GM18867 (cell line): ENCODE measurements around the gene TBC1D14.
"Not testable (repeated sequence)": the region's sequence is repeated elsewhere in the genome, so short reads cannot be mapped to it uniquely, and the experiment has no call there.

ENCODE experiments used
- ATAC-seq: cut with Tn5 transposase; IDR thresholded peaks from one replicate; pipeline ENCODE4 v1.9.1; 2021; ENCODE audit warnings: mild to moderate bottlenecking, moderate library complexity; ENCODE audit not compliant: unreplicated experiment

Gene TBC1D14

DNA sequence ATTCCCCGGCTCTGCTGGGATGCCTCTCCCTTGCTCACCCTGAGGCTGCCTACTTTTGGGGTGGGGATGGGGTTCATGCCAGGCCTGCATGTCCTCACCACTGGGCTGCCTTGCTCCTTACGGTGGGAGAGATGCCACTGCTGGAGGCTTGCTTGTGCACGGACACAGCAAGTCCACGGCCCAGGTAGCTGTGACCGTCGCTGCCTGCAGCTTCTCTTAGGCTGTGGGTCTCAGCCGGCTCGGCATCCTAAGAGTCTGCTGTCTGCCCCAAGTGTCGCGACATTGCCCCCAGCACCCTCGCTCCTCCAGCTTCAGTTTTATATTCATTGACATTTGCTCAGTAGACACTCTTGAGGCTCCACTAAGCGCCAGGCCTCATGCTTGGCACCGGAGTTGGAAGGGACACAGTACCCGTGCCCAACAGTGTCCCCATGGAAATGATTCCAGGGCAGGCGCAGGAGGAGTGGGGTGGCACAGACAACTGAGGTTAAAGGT is 58.3 kb downstream of the TBC1D14 start:
- no peak for ATAC-seq

DNA sequence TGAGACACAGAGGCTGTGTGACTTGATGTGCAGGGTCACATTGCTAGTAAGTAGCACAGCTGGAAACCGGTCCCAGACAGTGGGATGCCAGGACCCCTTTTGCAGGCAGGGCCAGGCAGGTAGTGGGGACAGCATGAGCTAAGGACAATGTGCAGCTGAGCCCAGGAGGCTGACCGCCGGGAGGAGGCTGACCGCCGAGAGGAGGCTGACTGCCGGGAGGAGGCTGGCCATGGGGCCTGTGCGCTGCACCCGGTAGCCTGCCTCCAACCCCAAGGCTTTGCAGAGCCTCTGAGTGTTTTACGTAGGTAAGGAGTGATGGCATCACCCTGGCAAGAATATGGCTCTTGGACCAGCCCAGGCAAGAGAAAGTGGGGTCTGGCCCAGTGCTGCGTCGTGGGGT is 58.9 kb downstream of the TBC1D14 start:
- no peak for ATAC-seq

DNA sequence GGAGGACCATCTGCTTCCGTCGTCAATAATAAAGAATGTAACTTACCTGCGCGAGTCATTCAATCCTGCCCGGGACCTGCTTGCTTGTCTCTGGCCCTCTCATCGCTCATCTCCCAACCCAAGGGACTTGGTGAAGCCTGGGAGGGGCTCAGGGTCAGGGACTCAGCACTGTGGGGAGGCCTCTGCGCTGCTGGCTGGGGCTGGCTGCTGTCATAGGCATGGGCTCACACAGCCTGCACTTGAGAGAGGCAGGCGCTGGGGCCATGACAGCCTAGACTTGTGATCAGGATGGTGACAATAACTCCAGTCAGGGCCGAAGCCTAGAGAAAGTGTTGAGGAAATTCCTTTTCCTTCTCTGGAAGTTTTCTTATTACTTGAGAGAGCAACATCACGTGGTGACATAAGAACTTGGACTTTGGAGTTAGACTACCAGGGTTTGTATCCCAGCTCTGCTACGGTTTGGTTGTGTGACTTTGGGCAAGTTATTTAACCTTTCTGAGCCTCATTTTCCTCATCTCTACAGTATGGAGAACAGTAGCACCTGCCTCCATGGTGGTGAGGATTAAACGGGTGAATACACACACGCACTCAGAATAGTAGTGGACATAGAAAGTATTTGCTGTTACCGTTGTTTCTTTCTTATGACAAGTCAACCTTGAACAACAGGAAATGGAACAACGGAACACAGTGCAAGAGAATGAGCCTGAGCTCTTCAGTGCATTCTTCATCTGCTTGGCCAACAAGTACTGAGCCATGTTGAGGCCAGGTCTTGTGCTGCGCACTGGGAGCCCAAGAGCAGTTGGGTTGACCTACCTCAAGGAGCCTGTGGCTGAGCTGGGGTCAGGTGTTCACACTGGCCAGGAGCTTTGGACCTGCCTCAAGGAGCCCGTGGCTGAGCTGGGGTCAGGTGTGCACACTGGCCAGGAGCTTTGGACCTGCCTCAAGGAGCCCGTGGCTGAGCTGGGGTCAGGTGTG is 60.5 kb downstream of the TBC1D14 start:
- ATAC-seq = no peak

GRCh38 chr4:6971536-6972374 is 62.1 kb downstream of the TBC1D14 start:
- ATAC-seq = no peak

- ATAC-seq = no peak
Measured at GRCh38 chr4:6972375-6972650, 62.7 kb downstream of the TBC1D14 start.

DNA sequence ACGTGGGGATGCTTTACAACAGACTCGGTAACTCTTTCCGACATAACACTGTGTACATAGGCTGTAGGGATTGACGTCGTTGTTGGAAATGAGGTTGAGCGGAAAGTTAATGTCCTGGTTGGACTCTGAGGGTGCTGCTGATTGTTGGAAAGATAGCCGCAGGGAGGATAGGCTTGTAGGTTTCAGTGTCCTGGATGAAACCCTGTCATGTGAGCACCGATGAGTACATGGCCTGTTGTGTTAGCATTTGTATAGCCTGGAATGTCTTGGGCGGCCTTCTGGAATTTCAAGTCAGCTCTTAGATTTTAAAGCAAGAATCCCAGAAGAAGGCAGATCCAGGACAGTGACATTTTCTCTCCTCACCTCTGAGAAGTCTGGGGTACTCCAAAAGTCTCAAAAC is 63.3 kb downstream of the TBC1D14 start:
- no peak for ATAC-seq

- ATAC-seq = peak; percentile 71
Measured at GRCh38 chr4:6974138-6974848, 64.7 kb downstream of the TBC1D14 start.

DNA sequence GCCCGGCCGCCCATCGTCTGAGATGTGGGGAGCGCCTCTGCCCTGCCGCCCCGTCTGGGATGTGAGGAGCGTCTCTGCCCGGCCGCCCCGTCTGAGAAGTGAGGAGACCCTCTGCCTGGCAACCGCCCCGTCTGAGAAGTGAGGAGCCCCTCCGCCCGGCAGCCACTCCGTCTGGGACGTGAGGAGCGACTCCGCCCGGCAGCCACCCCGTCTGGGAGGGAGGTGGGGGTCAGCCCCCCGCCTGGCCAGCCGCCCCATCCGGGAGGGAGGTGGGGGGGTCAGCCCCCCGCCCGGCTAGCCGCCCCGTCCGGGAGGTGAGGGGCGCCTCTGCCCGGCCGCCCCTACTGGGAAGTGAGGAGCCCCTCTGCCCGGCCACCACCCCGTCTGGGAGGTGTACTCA is 68.2 kb downstream of the TBC1D14 start:
- ATAC-seq = not testable (repeated sequence)

GRCh38 chr4:6983544-6984142 is 74.0 kb downstream of the TBC1D14 start:
- ATAC-seq = no peak

DNA sequence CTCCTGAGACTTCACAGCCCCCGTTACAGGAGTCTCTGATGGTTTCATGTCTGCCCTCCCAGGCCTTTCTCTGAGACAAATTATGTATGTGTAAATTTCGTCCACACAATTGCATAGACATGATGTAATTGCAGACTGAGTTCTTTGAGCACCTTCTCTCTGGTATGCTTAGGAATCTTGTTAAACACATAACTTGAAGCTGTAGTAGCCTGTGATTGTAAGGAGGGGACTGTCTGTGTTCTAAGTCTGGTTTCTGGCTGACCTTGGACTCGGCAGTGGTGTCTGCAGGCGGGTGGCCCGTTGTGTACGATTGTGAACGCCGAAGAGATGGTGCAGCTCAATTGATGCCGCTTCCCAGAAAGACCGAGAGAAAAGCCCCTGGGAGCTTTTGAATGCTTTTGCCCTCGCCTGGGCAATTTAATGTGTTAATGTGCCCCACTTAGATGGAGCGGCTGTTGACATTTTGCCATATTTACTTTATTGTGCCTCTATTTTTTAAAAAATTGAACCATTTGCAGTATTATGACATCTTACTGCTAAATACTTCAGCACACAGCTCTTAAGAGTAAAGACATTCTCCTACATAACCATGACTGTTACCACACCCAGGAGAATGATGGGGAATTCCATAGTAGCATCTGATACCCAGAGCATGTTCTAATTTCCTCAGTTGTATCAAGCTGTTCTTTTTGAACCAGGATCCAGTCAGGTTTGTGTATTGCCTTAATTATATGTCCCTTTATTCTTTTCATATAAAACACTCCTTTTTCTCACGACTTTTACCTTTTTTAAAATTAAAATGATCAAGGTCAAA is 75.2 kb downstream of the TBC1D14 start:
- no peak for ATAC-seq

DNA sequence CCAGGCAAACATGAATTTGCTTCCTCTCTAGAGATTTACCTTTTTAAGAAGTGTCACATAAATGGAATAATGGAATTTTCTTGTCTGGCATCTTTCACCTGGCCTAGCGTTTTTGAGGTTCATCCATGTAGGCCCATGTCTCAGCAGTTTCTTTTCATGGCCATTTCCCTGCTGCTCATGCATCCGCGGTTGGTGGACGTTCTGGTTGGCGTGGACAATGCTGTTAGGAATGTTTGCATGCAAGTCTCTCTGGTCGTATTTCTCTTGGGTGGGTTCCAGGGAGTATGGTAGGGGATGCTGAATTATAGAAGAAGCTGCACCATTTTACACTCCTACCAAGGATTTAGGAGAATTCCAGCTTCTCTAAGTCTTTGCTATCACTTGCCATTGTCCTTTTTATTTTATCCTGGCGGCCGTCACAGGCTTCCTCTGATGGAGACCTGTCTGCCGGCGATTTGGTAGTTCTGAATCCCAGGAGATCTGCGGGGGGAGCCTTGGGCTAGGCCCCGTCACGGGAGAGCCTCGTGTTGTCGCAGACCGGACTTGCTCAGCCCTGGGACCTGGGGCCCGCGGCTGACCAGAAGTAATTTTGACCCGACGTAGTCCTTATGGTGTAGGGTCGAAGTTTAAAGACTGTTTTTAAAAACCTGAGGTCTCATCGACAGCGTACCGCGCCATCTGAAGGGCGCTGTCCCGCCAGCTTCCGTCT is 76.6 kb downstream of the TBC1D14 start:
- ATAC-seq = peak; percentile 23

- peak; percentile 76 for ATAC-seq
Measured at GRCh38 chr4:6986781-6987587, 77.4 kb downstream of the TBC1D14 start.

DNA sequence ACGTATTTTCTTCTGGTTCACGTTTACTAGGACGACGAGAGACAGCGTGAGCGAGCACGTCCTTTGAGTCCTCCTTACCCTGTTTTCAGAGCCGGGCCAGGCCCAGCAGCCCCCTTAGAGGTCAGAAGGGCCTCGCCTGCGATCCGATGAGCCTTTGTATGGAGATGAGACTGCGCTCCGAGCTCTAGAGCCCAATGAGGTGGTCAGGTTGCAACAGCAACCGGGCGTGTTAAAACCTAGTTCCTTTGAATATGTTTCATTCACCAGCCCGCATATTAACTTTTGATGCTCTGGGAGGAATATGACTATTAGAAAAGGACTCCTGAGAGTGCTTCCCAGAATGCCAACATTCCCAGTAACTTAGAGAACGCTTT is 77.9 kb downstream of the TBC1D14 start:
- peak; percentile 16 for ATAC-seq

DNA sequence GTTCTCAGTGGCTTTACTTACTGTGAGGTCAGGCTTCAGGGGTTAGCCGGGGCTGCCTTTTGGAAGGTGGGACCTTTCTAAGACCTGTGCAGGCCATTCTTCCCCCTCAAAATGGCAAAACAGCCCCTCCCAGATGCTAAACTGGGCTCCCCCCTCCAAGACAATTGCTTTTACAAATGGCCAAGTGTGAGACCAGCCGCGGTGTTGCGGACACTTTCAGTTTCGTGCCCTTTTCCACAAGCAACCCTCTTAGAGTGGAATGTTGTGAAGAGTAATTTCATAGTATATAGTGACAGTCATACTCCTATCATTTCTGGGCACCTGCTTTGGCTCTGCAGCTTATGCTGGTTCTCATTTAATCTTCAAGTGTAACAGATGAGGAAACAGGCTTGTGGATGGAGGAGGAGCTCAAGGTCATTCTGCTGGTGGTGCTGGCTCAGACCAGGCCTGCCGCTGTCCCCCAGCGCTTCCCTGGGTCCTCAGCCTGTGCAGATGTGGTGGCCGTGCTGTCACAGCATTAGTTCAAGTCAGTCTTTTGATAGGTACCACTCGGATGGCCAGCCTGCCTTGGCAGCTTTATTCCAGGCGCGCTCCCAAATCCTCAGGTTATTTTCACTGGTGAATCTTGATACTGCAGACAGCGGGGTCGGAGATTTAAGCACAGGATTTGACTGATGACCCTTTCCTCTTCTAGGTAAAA is 78.5 kb downstream of the TBC1D14 start:
- no peak for ATAC-seq

GRCh38 chr4:6989331-6989923 is 79.8 kb downstream of the TBC1D14 start:
- no peak for ATAC-seq

GRCh38 chr4:6990661-6991060 is 81.0 kb downstream of the TBC1D14 start:
- no peak for ATAC-seq

DNA sequence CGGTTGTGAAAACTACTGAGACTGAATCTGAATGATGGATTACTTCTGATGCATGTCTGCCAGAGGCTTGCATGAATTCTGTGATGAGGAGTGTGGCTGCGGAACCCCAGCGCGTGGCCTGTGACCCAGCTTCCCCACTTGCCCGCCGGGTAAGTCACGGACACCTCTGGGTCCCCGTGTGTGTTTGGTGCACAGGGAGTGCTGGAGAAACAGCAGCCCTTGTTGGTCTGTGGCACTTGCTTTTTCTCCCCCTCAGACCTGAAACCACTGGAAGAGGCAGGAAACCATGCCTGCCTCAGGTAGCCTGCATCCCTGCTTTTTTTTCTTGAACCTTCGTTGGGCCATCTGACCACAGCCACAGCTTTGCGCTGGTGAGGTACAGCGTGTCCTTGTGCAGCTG is 81.6 kb downstream of the TBC1D14 start:
- no peak for ATAC-seq
